CD14-positive monocyte (primary cell): ENCODE data around the gene KCNJ10. TPM values are rescaled to one million over a fixed set of nuclear protein-coding genes. Genes with fewer than 3 reads are reported as not detected.
A peak's percentile ranks its signal among the peaks of the same experiment; 100 is the strongest.

Source experiments
- DNase-seq, 3 donors: peaks; one replicate each; pipeline ENCODE4 v3.0.0-alpha.2; 2011 to 2022
- H2AFZ ChIP-seq: 2 replicates; pipeline ENCODE4 v1.6.0; 2012; ENCODE audit warnings: mild to moderate bottlenecking, low read depth, low read length, inconsistent platforms; ENCODE audit not compliant: insufficient read depth, poor library complexity, severe bottlenecking
- H3K27ac ChIP-seq, 2 donors: 1 replicate in 1 of 2; 2 replicates in 1 of 2; pipeline ENCODE4 v1.5.1; 2012 to 2013; ENCODE audit warnings: low read length in 2 of 2, control low read depth in 1 of 2, inconsistent platforms in 1 of 2, low read depth in 1 of 2, mild to moderate bottlenecking in 1 of 2
- H3K27me3 ChIP-seq, 2 donors: one replicate each; pipeline versions ENCODE4 v1.6.0 to v1.6.1; 2011 to 2013; ENCODE audit warnings: low read length in 2 of 2; ENCODE audit not compliant: control insufficient read depth in 2 of 2, insufficient read depth in 2 of 2
- H3K36me3 ChIP-seq, 2 donors: replicated peaks in 1 of 2; 1 replicate in 1 of 2; 2 replicates in 1 of 2; pipeline versions ENCODE4 v1.5.1 to v1.6.1; 2012 to 2013; ENCODE audit warnings: low read length in 2 of 2, control low read depth in 1 of 2, inconsistent platforms in 1 of 2, mild to moderate bottlenecking in 1 of 2; ENCODE audit not compliant: insufficient read depth in 2 of 2, control insufficient read depth in 1 of 2
- H3K4me1 ChIP-seq, 2 donors: 1 replicate in 1 of 2; 2 replicates in 1 of 2; pipeline versions ENCODE4 v1.5.1 to v1.6.1; 2012 to 2013; ENCODE audit warnings: low read length in 2 of 2, control low read depth in 1 of 2, inconsistent platforms in 1 of 2, mild to moderate bottlenecking in 1 of 2, moderate library complexity in 1 of 2; ENCODE audit not compliant: insufficient read depth in 2 of 2, control insufficient read depth in 1 of 2
- H3K4me2 ChIP-seq: replicated peaks from 2 replicates; pipeline ENCODE3; 2012; ENCODE audit warnings: low read length, moderate library complexity, mild to moderate bottlenecking; ENCODE audit not compliant: poor library complexity, severe bottlenecking; ENCODE audit errors: extremely low read depth
- H3K4me3 ChIP-seq, 3 experiments: fragments of 200-600 bp in 1 of 3; sonication (generic) in 1 of 3; replicated peaks in 1 of 3; 1 replicate in 2 of 3; 2 replicates in 1 of 3; pipeline ENCODE4 v1.5.1; 2011 to 2013; ENCODE audit warnings: low read length in 3 of 3, mild to moderate bottlenecking in 3 of 3, control low read depth in 2 of 3, low read depth in 2 of 3, inconsistent platforms in 1 of 3, moderate library complexity in 1 of 3
- H3K79me2 ChIP-seq: 2 replicates; pipeline ENCODE4 v1.6.0; 2012; ENCODE audit warnings: mild to moderate bottlenecking, control low read depth, inconsistent platforms, low read length, moderate library complexity; ENCODE audit not compliant: insufficient read depth
- H3K9ac ChIP-seq: 2 replicates; pipeline ENCODE4 v1.6.0; 2017; ENCODE audit warnings: low read length, mild to moderate bottlenecking; ENCODE audit not compliant: insufficient read depth, poor library complexity, severe bottlenecking
- H3K9me3 ChIP-seq, 2 donors: replicated peaks in 1 of 2; 1 replicate in 1 of 2; 2 replicates in 1 of 2; pipeline versions ENCODE4 v1.5.1 to v1.6.1; 2012 to 2013; ENCODE audit warnings: low read length in 2 of 2, control low read depth in 1 of 2; ENCODE audit not compliant: control insufficient read depth in 1 of 2, insufficient read depth in 1 of 2
- H4K20me1 ChIP-seq: 2 replicates; pipeline ENCODE4 v1.6.0; 2012; ENCODE audit warnings: mild to moderate bottlenecking, low read length, control low read depth, moderate library complexity; ENCODE audit not compliant: insufficient read depth
- H3K27ac Mint-ChIP-seq, 7 donors: one replicate each; pipeline ENCODE4 v1.8.0; 2020; ENCODE audit warnings: mild to moderate bottlenecking in 7 of 7, mixed read lengths in 7 of 7, moderate library complexity in 6 of 7, inconsistent platforms in 2 of 7
- H3K27me3 Mint-ChIP-seq, 3 donors: one replicate each; pipeline ENCODE4 v1.8.0; 2021 to 2022; ENCODE audit warnings: low read depth in 3 of 3, mild to moderate bottlenecking in 3 of 3, mixed read lengths in 3 of 3, moderate library complexity in 3 of 3, inconsistent platforms in 1 of 3
- H3K36me3 Mint-ChIP-seq, 2 donors: one replicate each; pipeline ENCODE4 v1.8.0; 2020; ENCODE audit warnings: mixed read lengths in 2 of 2, inconsistent platforms in 1 of 2, mild to moderate bottlenecking in 1 of 2
- H3K4me1 Mint-ChIP-seq: one replicate; pipeline ENCODE4 v1.8.0; 2020; ENCODE audit warnings: mild to moderate bottlenecking, mixed read lengths
- H3K4me3 Mint-ChIP-seq, 2 donors: one replicate each; pipeline ENCODE4 v1.8.0; 2020; ENCODE audit warnings: mild to moderate bottlenecking in 2 of 2, mixed read lengths in 2 of 2, moderate library complexity in 1 of 2
- H3K9me3 Mint-ChIP-seq, 7 donors: one replicate each; pipeline ENCODE4 v1.8.0; 2020 to 2022; ENCODE audit warnings: mixed read lengths in 7 of 7, mild to moderate bottlenecking in 6 of 7, moderate library complexity in 6 of 7, inconsistent platforms in 2 of 7
- CTCF ChIP-seq: fragments of 200-600 bp; IDR thresholded peaks from one replicate; pipeline ENCODE4 v1.8.0; 2022; ENCODE audit warnings: antibody characterized with exemption, mild to moderate bottlenecking
- whole genome bisulfite sequencing: methylation state at CpG from one replicate; pipeline ENCODE4 v1.1.5; 2013; ENCODE audit warnings: missing lambda C conversion rate; ENCODE audit not compliant: insufficient coverage; 5-methylcytosine and 5-hydroxymethylcytosine counted together
- intact Hi-C, 2 donors: fragments of 100-400 bp; cut with micrococcal nuclease; formaldehyde crosslinking; loops; one replicate each; pipeline versions ENCODE4 v1.15.0 to v1.15.1; 2023
- polyA plus RNA-seq, 3 donors: library from polyadenylated mRNA; depleted of rRNA in 1 of 3; unstranded in 2 of 3; stranded (reverse) in 1 of 3; fragments of 300-500 nt in 2 of 3; fragments of >200 nt in 1 of 3; fragmentation: Illumina TruSeq in 2 of 3; gene quantifications; 1 replicate in 2 of 3; 2 replicates in 1 of 3; pipeline ENCODE4 v1.2.3, GENCODE V29; 2012 to 2021

Gene KCNJ10
- polyA plus RNA-seq, 3 donors, result 0.23 TPM; not detected in 2

- Mint-ChIP-seq H3K4me3 (peak overlapping the region in 1 of 2 donors; percentile 10), H3K36me3 (no peaks in the 10 kb centered on the region), H3K27me3 (peaks cover 8 to 9% (median 8%) of the 10 kb centered on the region in 3 donors), H3K9me3 (peaks cover 0 to 2% (median 0%) of the 10 kb centered on the region in 7 donors), H3K27ac (no peak overlapping the region), H3K4me1 (peaks cover 6% of the 10 kb centered on the region)
- Histone ChIP-seq H3K27ac (no peak overlapping the region), H3K27me3 (peaks cover 4 to 15% of the 10 kb centered on the region in 2 donors), H2AFZ (no peak overlapping the region), H3K4me1 (peaks cover 8 to 10% of the 10 kb centered on the region in 2 donors), H4K20me1 (no peaks in the 10 kb centered on the region), H3K4me2 (no peak overlapping the region), H3K4me3 (no peak overlapping the region), H3K36me3 (no peaks in the 10 kb centered on the region), H3K9ac (no peak overlapping the region), H3K9me3 (no peaks in the 10 kb centered on the region), H3K79me2 (no peaks in the 10 kb centered on the region)
- intact Hi-C loops, result no loop called here
- DNase-seq, result no peak
- no peak for TF ChIP-seq CTCF
- WGBS, result 100% methylated on average over 3 of the region's 6 CpGs
Observed at GRCh38 chr1:159973350-159973940, 96.5 kb downstream of the KCNJ10 start.

- H3K4me2 ChIP-seq, result no peak overlapping the region
- no peaks in the 10 kb centered on the region for H3K36me3 ChIP-seq
- H3K4me1 Mint-ChIP-seq, result peaks cover 7% of the 10 kb centered on the region
- peaks cover 6 to 8% (median 7%) of the 10 kb centered on the region in 3 donors for H3K27me3 Mint-ChIP-seq
- H4K20me1 ChIP-seq, result no peaks in the 10 kb centered on the region
- H3K9me3 Mint-ChIP-seq, result peaks cover 0 to 2% (median 0%) of the 10 kb centered on the region in 7 donors
- no peak for TF ChIP-seq CTCF
- no peaks in the 10 kb centered on the region for H3K36me3 Mint-ChIP-seq
- no peak overlapping the region for H2AFZ ChIP-seq
- H3K27ac ChIP-seq, result no peak overlapping the region
- H3K79me2 ChIP-seq, result no peaks in the 10 kb centered on the region
- H3K4me1 ChIP-seq, result peaks cover 9 to 11% of the 10 kb centered on the region in 2 donors
- H3K9ac ChIP-seq, result no peak overlapping the region
- DNase-seq, result no peak
- H3K4me3 ChIP-seq, result no peak overlapping the region
- peaks cover 4 to 15% of the 10 kb centered on the region in 2 donors for H3K27me3 ChIP-seq
- intact Hi-C loops, result no loop called here
- no peak overlapping the region for H3K27ac Mint-ChIP-seq
- no peaks in the 10 kb centered on the region for H3K9me3 ChIP-seq
- H3K4me3 Mint-ChIP-seq, result no peak overlapping the region
- WGBS, result 96% methylated on average over 8 of the region's 8 CpGs
Observed at GRCh38 chr1:159972443-159973205, 97.3 kb downstream of the KCNJ10 start.
